ENCODE measurements around the gene NIP7.

- TF ChIP-seq CTCF (IDR thresholded peaks at IDR 0.05) (no peak), ZFX (IDR thresholded peaks at IDR 0.05; ENCODE audit: borderline replicate concordance) (no peak)
Measured at GRCh38 chr16:69349536-69349935, 10.0 kb downstream of the NIP7 start.

Data from 22Rv1 (cell line).